Lower leg skin (tissue), 3 donors: ENCODE measurements around the gene HOXB2.

Experiments
- POLR2A ChIP-seq, 2 donors: fragments of 450-650 bp; IDR thresholded peaks; one replicate each; pipeline ENCODE4 v1.6.1; 2016 to 2017; ENCODE audit warnings: antibody characterized with exemption in 2 of 2, mild to moderate bottlenecking in 1 of 2, moderate library complexity in 1 of 2
- TF ChIP-seq, protein P1 (sequence below), 3 donors: fragments of 450-650 bp; IDR thresholded peaks; one replicate each; pipeline ENCODE4 v1.5.1; 2016; ENCODE audit warnings: antibody characterized with exemption in 3 of 3, mild to moderate bottlenecking in 3 of 3, moderate library complexity in 2 of 3

- TF ChIP-seq, protein P1, sequence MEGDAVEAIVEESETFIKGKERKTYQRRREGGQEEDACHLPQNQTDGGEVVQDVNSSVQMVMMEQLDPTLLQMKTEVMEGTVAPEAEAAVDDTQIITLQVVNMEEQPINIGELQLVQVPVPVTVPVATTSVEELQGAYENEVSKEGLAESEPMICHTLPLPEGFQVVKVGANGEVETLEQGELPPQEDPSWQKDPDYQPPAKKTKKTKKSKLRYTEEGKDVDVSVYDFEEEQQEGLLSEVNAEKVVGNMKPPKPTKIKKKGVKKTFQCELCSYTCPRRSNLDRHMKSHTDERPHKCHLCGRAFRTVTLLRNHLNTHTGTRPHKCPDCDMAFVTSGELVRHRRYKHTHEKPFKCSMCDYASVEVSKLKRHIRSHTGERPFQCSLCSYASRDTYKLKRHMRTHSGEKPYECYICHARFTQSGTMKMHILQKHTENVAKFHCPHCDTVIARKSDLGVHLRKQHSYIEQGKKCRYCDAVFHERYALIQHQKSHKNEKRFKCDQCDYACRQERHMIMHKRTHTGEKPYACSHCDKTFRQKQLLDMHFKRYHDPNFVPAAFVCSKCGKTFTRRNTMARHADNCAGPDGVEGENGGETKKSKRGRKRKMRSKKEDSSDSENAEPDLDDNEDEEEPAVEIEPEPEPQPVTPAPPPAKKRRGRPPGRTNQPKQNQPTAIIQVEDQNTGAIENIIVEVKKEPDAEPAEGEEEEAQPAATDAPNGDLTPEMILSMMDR (IDR thresholded peaks at IDR 0.05), result no peak
- TF ChIP-seq POLR2A (IDR thresholded peaks at IDR 0.05), result no peak
These were observed 47.8 kb downstream of the HOXB2 start for GRCh38 chr17:48497103-48497502.
